ENCODE measurements around the gene STX1A.
"Not testable (repeated sequence)": the region's sequence is repeated elsewhere in the genome, so short reads cannot be mapped to it uniquely, and the experiment has no call there.

STX1A gene

DNA sequence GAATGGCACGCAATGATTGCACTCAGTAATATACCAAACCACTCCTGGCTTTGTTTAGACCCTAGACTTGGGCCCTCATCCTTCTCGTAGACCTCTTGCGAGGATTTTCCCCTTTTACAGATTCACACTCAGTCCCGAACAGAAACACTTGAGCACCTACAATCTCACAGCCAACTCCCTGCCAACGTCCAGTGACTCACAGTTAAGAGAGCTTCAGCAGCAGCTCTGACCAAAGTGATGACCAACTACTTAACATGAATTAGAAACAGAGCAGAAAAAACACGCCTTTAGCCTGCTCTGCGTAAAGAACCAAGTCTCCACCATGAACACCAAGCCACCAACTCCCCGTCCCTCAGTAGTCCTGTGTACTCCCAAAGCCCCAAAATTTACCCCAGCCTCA, 38.4 kb downstream of the STX1A start:
- no peak for DNase-seq

DNA sequence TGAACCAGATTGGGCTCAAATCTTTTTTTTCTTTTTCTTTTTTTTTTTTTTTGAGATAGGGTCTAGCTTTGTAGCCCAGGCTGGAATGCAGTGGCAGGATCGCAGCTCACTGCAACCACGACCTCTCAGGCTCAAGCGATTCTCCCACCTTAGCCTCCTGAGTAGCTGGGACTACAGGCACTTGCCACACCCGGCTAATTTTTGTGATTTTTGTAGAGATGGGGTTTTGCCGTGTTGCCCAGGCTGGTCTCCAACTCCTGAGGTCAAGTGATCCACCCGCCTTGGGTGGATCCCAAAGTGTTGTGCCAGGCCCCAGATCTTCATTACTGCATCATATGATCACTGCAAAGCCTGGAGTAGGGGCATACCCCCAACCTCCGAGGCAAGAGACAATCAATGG, 39.0 kb downstream of the STX1A start:
- no peak for DNase-seq

DNA sequence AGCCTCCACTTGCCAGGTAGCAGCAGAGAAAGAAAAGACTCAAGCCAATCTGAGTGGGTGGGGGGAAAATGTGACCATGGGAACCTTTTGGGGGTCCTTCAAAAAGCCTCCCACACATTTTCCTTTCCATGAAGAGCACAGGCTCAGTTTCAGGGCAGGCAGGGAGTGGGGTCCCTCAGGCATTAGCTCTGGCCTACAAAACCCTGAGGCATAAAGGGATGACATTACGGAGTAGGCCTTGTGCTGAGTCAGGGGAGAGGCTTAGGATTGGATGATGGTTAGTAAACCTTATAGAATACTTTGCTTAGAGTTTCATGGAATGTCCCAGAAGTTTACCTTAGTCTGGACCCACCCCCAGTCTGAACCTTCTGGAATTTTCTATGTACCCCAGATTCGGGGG, 39.8 kb downstream of the STX1A start:
- DNase-seq, result no peak

DNA sequence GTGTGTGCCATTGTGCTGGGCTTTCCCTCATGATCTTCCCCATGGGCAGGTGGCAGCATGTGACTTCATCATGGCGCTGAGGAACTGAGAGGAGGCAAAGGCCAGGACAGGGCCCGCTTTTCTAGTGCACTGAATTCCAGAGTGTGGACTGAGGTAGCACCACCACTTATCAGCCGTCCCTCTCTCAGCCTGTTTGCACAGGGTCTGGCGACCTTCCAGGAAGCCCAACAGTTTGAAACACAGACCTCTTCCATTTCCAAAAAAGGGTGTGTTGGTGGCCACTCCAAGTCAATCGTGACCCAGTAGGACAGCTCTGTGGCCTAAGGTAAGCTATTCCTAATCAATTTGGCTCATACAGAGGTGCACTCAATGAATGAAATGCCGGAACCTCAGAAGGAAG, 40.6 kb downstream of the STX1A start:
- DNase-seq, result no peak

DNA sequence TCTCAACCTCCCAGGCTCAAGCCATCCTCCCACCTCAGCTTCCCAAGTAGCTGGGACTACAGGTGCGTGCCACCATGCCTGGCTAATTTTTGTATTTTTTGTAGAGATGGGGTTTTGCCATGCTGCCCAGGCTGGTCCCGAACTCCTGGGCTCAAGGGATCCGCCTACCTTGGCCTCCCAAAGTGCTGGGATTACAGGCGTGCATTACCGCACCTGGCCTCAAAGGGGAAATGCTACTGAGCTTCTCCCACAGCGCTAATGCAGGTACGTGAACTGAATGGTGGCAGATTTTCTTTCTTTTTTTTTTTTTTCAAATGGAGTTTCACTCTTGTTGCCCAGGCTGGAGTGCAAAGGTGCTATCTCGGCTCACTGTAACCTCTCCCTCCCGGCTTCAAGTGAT, 43.4 kb downstream of the STX1A start:
- not testable (repeated sequence) for DNase-seq

DNA sequence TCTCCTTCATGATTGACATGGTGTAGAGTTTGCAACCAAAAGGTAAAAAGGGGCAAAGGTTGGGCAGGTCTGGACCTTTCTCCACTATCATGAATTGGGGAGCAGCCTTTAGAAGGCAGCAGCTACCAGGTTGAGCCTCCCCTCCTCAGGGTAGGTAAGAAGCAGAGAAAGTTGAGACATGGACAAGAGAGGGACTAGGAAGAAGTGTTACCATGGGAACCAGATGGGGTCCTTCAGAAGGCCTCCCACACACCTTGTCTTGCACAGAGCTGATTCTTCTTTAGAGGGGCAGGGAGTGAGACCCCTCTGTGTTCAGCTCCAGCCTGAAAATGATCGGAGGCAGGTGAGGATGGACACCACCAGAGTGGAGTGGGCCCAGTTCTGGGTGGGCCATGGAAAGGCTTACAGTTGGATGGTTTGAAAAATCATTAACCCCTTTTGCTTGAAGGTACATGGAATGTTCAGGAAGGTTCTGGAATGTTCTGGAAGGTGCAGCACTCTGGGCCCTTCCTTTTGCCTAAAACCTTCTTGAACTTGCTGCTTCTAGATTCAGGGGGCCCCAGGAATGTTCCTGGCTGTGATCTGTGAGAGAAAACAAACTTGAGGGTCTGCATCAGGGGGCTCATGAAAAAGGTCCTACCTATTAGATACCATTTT, 44.9 kb downstream of the STX1A start:
- no peak for DNase-seq

DNA sequence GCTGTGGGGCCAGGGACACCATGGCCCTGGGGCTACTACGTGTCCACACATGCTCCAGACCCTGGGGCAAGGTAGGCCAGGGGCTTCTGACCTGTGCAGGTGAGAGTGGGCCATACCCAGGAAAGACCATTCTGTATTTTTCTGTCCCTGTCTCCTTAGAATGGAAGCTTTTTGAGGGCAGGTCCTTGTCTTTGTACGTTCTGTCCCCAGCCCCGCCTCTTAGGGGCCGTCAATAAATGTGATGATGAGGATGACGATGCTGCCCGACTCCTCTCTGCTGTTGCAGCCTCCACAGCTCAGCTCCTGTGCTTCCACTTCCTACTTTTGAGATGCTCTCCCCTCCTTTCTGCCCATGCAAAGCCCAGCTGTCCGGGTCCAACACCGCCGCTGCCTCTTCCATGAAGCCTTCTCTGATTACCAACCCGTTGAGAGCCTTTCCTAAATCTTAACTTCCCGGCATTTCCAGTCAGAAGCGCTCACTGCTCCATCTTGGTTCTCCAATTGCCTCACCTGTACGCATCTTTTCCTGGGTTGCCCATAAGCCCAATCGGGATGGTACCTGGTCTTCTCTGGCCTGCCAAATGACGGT, 47.5 kb downstream of the STX1A start:
- DNase-seq, result no peak

DNA sequence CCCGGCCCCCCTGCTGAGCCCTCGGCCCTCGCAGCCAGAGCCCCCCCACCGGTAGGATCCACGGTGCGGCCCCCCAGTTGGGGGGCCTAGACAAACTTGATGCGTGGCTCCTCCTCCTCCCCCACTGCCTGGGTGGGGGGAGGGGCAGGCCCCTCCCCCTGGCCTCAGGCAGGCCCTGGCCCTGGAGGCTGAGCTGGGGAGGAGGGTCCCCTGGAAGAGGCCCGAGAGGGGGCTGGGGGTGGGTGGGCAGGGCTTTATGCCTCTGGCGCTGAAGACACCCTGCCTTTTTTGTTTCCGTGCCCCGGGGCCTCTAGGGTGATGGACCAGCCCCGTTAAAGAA, 48.2 kb downstream of the STX1A start:
- no peak for DNase-seq

DNA sequence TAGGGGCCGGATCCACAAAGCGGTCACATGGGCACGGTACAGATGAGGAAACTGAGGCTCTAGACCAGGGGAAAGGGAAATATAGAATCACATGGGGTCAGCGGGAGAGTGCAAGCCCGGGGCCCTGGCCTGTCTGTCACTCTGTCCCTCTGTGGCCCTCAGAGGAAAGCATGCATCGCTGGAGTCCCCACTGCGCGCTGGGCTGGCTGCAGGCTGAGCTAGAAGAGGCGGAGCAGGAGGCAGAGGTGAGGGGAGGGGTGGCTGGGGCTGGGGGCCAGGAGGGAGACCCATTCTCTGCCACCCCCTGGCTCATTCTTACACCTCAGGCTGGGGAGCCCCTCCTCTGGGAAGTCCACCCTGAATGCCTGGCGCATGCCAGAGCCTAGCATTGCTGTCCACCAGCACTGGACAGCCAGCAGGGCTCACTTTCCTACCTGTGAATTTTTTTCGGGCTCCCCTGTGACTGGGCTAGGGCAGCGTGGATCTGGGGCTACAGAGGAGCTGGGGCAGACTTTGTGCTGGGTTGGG, 49.5 kb downstream of the STX1A start:
- DNase-seq, result no peak

DNA sequence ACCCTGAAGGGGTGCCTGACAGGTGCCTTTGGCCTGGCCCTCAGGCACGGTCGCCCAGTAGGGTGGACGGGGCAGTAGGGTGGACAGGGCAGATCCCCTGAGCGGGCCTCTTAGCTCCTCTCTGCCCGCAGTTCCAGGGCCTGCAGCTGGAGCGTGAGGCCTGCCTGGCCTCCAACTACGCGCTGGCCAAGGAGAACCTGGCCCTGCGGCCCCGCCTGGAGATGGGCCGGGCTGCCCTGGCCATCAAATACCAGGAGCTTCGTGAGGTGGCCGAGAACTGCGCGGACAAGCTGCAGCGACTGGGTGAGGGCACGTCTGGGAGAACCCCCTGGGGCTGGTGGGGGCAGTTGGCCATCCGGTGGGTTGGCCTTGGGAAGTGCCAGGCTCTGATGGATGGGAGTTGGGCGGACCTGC, 50.2 kb downstream of the STX1A start:
- DNase-seq, result no peak

DNA sequence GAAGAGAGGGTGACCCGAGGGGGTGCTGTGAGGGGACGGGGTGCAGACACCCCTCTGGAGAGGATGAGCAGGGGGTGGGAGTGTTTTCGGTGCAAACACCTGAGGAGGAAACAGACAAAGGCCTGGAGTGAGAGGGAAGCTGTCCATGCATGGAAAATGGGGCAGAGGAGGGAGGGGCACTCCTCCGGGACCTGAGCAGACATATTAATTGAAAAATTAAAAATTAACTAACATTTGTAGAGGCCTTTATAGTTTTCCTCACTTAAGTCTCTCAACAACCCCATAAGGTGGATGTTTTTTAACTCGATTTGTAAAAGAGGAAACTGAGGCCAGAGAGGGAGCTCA, 50.6 kb downstream of the STX1A start:
- DNase-seq, result no peak

DNA sequence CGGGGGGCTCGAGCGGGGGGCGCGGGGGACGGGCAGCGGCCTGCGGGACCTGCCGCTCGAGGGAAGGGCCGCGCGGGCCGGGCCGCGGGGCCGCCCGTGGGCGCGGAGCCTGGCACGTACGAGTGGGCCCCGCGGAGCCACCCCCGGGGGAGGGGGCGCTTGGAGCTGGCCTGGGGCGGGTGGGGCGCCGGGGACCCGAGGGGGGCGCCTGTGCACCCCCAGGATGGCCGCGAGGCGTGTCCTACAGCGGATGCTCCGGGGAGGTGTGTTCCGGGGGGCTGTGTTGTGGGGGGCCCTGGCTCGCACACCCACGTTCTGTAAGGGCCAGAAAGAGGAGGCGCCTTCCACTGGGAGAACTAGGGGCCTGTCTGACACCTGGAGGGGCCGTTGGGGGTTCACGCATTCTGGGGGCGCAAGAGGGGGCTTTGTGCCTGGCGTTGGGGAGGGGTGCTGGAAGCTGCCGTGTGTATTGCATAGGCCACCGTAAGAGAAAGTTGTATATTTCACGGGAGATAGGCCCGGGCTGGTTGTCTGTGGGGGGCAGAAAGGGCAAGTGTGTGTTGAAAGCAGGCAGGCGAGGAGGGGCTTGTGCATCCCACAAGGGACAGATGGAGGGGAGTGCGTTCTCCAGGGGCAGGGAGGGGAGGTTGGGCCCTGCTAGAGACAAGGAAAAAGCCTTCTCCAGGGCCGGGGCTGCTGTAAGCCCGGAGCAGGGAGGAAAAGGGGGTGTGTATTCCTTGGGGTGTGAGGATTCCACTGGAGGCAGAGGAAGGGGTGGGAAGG, 51.2 kb downstream of the STX1A start:
- no peak for DNase-seq

DNA sequence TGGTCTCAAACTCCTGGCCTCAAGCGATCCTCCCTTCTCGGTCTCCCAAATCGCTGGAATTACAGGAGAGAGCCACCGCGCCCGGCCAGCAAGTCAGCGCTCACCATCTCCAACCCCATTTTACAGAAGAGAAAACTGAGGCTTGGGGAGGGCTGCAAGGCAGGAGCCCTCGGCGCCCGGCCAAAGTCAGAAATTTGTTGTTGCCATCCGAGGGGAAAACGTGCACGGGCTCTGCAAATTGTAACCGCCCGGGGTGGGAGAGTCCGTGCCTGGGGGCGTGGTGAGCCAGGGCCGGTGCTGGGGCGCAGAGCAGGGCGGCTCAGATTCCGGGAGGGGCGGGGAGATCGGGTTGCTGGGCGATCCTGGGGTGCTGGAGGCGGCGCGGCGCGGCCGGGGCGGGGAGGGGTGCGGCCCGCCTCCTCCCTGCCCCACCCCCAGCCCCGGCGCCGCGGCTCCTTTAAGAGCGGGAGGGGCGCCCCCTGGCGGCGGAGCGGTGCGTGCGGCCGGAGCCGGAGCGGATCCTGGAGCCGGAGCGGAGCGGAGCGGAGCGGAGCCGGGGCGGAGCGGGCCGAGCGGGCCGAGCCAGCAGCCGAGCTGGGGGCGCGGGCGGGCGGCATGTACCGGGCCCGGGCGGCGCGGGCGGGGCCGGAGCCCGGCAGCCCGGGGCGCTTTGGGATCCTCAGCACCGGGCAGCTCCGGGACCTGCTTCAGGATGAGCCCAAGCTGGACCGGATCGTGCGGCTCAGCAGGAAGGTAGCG, 51.9 kb downstream of the STX1A start, which contains the start of gene VPS37D:
VPS37D (plus strand) TSS at position 488 of the 759 bp plus-strand sequence; CDS start at position 616, 128 bp downstream.
- DNase-seq, result peak; percentile 90

DNA sequence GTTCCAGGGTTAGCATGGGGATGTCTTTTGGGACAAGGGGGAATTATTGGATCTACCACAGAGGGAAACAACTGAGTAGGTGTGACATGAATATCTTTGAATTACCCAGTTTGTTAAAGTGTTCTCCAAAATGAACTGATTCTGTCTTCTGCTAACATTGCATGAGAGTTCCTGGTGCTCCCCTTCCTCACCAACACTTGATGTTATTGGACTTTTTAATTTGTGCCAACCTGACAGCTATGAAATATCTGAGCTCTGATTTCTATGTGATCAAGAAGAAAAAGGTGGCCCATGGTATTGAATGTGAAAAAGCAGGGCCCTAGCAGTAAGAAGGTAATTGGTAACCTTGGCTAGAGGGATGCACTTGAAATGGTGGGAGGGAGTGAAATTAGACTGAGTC, 56.4 kb downstream of the STX1A start:
- DNase-seq, result no peak

DNA sequence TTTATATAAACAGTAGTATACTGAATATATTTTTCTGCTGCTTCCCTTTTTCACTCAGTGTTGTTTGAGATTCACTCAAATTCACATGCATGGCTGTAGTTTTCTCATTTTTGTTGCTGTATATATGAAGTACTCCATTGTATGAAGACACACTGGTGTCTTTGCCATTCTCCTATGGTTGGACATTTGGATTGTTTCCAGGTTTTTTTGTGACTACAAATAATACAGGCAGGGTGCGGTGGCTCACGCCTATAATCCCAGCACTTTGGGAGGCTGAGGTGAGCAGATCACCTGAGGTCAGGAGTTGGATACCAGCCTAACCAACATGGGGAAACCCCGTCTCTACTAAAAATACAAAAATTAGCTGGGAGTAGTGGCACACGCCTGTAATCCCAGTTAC, 58.9 kb downstream of the STX1A start:
- not testable (repeated sequence) for DNase-seq

DNA sequence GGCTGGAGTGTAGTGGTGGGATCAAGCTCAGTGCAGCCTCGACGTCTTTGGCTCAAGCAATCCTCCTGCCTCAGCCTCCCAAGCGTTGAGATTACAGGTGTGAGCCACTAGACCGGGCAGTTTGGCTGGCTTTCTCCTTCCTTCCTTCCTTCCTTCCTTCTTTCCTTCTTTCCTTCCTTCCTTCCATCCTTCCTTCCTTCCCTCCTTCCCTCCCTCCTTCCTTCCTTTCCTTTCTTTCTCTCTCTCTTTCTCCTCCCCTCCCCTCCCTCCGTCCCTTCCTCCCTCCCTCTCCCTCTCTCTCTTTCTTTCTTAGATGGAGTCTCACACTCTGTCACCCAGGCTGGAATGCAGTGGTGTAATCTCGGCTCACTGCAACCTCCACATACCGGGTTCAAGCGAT, 59.5 kb downstream of the STX1A start:
- DNase-seq, result no peak

DNA sequence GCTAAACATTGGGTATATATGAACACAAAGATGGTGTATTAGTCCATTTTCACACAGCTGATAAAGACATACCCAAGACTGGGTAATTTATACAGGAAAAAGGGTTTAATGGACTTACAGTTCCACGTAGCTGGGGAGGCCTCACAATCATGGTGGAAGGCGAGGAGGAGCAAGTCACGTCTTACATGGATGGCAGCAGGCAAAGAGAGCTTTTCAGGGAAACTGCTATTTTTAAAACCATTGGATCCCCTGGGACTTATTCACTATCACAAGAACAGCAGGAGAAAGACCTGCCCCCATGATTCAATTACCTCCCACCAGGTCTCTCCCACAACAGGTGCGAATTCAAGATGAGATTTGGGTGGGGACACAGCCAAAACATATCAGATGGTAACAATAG, 64.2 kb downstream of the STX1A start:
- not testable (repeated sequence) for DNase-seq

DNA sequence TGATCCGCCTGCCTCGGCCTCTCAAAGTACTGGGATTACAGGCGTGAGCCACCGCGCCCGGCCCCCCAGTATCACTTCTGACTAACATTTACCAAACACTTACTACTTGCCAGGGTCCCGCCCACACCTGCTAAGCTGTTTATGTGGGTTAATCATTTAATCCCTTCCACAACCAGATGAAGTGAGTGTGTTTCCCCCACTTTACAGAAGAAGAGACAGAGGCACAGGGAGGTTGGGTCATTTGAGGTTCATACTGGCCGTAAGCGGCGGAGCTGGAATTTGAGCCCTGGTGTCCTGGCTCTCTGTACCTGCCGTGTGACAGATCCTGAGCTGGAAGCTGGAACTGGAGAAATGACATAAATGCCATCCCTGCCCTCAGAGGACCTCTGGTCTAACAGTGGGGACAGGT, 66.9 kb downstream of the STX1A start:
- DNase-seq, result no peak

DNA sequence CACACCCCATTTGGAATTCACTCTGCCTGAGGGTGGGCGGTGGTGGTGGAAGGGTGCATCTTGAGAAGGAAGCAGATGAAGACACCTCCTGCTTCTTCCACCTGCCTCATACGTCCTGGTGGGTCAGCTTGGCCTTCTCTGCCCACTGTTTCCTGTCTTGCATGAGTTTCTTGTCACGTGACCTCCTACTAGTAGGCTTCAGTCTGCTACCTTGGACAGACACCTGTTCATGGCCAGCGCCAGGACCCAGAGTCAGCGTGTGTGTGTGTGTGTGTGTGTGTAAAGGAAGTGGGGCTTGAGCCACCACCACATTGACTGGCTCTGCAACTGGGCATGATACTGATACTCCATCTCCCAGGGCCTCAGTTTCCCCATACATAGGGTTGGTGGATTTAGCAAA, 68.9 kb downstream of the STX1A start:
- DNase-seq, result no peak

DNA sequence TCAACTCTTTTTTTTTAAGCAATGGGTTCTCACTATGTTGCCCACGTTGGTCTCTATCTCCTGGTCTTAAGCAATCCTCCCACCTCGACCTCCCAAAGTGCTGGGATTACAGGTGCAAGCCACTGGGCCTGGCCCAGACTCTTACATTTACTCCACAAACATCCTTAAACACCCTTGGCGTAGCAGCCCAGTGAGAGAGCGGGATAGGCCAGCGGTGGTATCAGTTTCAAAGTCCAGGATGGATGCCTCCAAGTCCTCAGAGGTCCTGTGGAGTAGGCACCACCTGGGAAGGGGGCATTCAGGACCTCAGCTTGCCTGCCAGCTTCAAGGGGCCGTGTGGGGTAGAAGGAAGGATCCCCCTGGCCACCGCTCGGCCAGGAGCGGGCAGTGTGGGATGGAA, 69.9 kb downstream of the STX1A start:
- DNase-seq, result no peak

All from central memory CD4-positive, alpha-beta T cell (primary cell).